Measurements from ENCODE around the gene CCDC47.

CCDC47 gene

GRCh38 chr17:63785556-63785955 is 12.2 kb upstream of the CCDC47 start:
- in situ Hi-C loops (cut with MboI; ENCODE audit: low sequenced_read_pairs) = no loop called here

- in situ Hi-C loops (cut with MboI; ENCODE audit: low sequenced_read_pairs) = no loop called here
These were observed 10.1 kb upstream of the CCDC47 start for GRCh38 chr17:63783522-63783921.

- in situ Hi-C loops (cut with MboI; ENCODE audit: low sequenced_read_pairs) = no loop called here
These were observed 7.5 kb upstream of the CCDC47 start for GRCh38 chr17:63780928-63781327.

GRCh38 chr17:63780507-63780906 is 7.1 kb upstream of the CCDC47 start:
- in situ Hi-C loops (cut with MboI; ENCODE audit: low sequenced_read_pairs) = no loop called here

- in situ Hi-C loops (cut with MboI; ENCODE audit: low sequenced_read_pairs) = no loop called here
These were observed 2.0 kb upstream of the CCDC47 start for GRCh38 chr17:63775420-63775819.

- in situ Hi-C loops (cut with MboI; ENCODE audit: low sequenced_read_pairs) = no loop called here
These were observed 1.5 kb upstream of the CCDC47 start for GRCh38 chr17:63774969-63775265.

- in situ Hi-C loops (cut with MboI; ENCODE audit: low sequenced_read_pairs) = no loop called here
These were observed 958 bp upstream of the CCDC47 start, which contains the start of gene DDX42 for GRCh38 chr17:63774141-63774968. Gene DDX42, plus strand, starts transcription at chr17:63774170. Its CDS starts 12,880 bp downstream, at chr17:63787050.

- in situ Hi-C loops (cut with MboI; ENCODE audit: low sequenced_read_pairs) = no loop called here
These were observed 561 bp downstream of the CCDC47 start for GRCh38 chr17:63772801-63773271.

- in situ Hi-C loops (cut with MboI; ENCODE audit: low sequenced_read_pairs) = no loop called here
These were observed 5.0 kb downstream of the CCDC47 start for GRCh38 chr17:63768433-63768832.

- in situ Hi-C loops (cut with MboI; ENCODE audit: low sequenced_read_pairs) = no loop called here
These were observed 6.6 kb downstream of the CCDC47 start for GRCh38 chr17:63766754-63767153.

GRCh38 chr17:63764716-63765115 is 8.7 kb downstream of the CCDC47 start:
- in situ Hi-C loops (cut with MboI; ENCODE audit: low sequenced_read_pairs) = no loop called here

GRCh38 chr17:63762161-63763078 is 11.0 kb downstream of the CCDC47 start:
- in situ Hi-C loops (cut with MboI; ENCODE audit: low sequenced_read_pairs) = no loop called here

GRCh38 chr17:63760771-63761539 is 12.4 kb downstream of the CCDC47 start:
- in situ Hi-C loops (cut with MboI; ENCODE audit: low sequenced_read_pairs) = no loop called here

- in situ Hi-C loops (cut with MboI; ENCODE audit: low sequenced_read_pairs) = no loop called here
These were observed 15.0 kb downstream of the CCDC47 start for GRCh38 chr17:63758428-63758827.

- in situ Hi-C loops (cut with MboI; ENCODE audit: low sequenced_read_pairs) = no loop called here
These were observed 19.4 kb downstream of the CCDC47 start for GRCh38 chr17:63754046-63754445.

GRCh38 chr17:63753215-63753614 is 20.2 kb downstream of the CCDC47 start:
- in situ Hi-C loops (cut with MboI; ENCODE audit: low sequenced_read_pairs) = no loop called here

GRCh38 chr17:63752707-63753106 is 20.7 kb downstream of the CCDC47 start:
- in situ Hi-C loops (cut with MboI; ENCODE audit: low sequenced_read_pairs) = no loop called here

GRCh38 chr17:63751806-63752205 is 21.6 kb downstream of the CCDC47 start:
- in situ Hi-C loops (cut with MboI; ENCODE audit: low sequenced_read_pairs) = no loop called here

- in situ Hi-C loops (cut with MboI; ENCODE audit: low sequenced_read_pairs) = no loop called here
These were observed 31.8 kb downstream of the CCDC47 start, which contains the start of gene STRADA for GRCh38 chr17:63741408-63742173. Gene STRADA, minus strand, starts transcription at chr17:63741799. Its CDS starts 13,430 bp downstream, at chr17:63728369.

GRCh38 chr17:63741143-63741407 is 32.3 kb downstream of the CCDC47 start:
- in situ Hi-C loops (cut with MboI; ENCODE audit: low sequenced_read_pairs) = no loop called here
